Uterus (tissue), 2 donors: ENCODE measurements around the gene DAND5.

Experiments used
- POLR2A ChIP-seq, 2 donors: fragments of 450-650 bp; IDR thresholded peaks; one replicate each; pipeline ENCODE4 v1.6.1; 2016; ENCODE audit warnings: antibody characterized with exemption in 2 of 2, mild to moderate bottlenecking in 1 of 2, moderate library complexity in 1 of 2
- TF ChIP-seq, protein P1 (sequence below), 4 experiments: fragments of 200-600 bp in 2 of 4; fragments of 450-650 bp in 2 of 4; sonication (generic) in 2 of 4; IDR thresholded peaks; one replicate each; pipeline ENCODE4 v1.5.1; 2016 to 2019; ENCODE audit warnings: antibody characterized with exemption in 4 of 4, mild to moderate bottlenecking in 2 of 4, moderate library complexity in 1 of 4

DNA sequence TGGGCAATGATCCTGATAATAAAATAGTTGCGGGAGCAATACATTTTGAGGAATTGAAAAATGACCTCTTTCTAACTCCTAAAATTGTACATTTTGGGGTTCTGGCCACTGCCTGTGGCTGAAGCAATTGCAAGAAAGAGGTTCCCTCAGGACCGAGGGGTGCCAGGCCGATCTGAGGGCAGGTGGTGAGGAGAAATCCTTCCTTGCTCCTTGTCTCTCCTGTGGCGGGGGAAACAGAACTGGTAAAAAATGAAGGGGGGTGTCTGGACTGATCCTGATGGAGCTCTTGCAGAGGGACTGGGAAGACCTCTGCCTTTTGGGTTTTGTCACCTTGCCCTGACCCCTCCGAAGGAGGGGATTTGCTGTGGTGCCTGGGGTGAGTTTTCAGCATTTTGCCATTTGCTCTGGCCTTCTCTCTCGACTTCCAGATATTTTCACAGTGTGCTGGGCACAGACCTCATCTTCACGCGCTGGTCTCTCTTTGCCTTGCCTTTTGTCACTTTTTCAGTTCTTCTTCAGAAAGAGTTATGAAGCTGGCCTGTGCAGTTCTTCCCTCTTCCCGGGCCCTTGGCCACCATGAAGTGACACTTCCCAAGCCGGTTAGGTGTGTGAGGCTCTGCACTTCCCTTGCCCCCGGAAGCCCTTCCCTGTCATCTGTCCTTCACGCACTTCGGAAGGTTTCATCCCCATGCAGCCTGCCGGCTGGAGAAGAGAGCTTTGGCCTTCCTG, 48.1 kb downstream of the DAND5 start:
- TF ChIP-seq, protein P1, sequence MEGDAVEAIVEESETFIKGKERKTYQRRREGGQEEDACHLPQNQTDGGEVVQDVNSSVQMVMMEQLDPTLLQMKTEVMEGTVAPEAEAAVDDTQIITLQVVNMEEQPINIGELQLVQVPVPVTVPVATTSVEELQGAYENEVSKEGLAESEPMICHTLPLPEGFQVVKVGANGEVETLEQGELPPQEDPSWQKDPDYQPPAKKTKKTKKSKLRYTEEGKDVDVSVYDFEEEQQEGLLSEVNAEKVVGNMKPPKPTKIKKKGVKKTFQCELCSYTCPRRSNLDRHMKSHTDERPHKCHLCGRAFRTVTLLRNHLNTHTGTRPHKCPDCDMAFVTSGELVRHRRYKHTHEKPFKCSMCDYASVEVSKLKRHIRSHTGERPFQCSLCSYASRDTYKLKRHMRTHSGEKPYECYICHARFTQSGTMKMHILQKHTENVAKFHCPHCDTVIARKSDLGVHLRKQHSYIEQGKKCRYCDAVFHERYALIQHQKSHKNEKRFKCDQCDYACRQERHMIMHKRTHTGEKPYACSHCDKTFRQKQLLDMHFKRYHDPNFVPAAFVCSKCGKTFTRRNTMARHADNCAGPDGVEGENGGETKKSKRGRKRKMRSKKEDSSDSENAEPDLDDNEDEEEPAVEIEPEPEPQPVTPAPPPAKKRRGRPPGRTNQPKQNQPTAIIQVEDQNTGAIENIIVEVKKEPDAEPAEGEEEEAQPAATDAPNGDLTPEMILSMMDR (IDR thresholded peaks at IDR 0.05) = no peak
- no peak for TF ChIP-seq POLR2A (IDR thresholded peaks at IDR 0.05)
